ENCODE measurements around the gene EXPH5.

EXPH5 gene

DNA sequence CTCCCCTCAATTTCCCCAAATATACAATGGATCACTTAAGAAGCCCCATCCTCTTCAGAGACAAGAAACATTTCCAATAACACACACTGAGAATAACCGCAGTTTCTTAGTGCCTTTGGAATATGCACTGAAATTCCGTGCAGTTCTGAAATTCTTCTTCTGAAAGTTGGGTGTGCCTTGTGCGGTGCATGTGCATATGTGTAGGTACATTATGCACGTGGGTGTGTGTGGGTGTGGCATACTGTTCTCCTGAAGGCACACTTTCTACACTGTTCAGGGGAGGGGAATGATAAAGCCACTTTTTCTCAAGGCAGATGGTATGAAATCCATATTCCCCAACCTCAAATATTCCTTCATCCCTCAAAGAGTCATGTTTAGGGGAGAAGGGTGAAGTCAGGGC, 1.7 kb downstream of the EXPH5 start:
- no peaks in the 10 kb centered on the region for H3K9me3 ChIP-seq (replicated peaks; ENCODE audit: insufficient read depth, low read length)
- H4K20me1 ChIP-seq (ENCODE audit: insufficient read depth, low read length), result no peaks in the 10 kb centered on the region
- no peak for TF ChIP-seq EZH2 (optimal IDR thresholded peaks at IDR 0.05; ENCODE audit: low read depth, low read length)
- no peak for TF ChIP-seq EZH2phosphoT487 (IDR thresholded peaks at IDR 0.05; ENCODE audit: low read length)
- TF ChIP-seq, protein P1, sequence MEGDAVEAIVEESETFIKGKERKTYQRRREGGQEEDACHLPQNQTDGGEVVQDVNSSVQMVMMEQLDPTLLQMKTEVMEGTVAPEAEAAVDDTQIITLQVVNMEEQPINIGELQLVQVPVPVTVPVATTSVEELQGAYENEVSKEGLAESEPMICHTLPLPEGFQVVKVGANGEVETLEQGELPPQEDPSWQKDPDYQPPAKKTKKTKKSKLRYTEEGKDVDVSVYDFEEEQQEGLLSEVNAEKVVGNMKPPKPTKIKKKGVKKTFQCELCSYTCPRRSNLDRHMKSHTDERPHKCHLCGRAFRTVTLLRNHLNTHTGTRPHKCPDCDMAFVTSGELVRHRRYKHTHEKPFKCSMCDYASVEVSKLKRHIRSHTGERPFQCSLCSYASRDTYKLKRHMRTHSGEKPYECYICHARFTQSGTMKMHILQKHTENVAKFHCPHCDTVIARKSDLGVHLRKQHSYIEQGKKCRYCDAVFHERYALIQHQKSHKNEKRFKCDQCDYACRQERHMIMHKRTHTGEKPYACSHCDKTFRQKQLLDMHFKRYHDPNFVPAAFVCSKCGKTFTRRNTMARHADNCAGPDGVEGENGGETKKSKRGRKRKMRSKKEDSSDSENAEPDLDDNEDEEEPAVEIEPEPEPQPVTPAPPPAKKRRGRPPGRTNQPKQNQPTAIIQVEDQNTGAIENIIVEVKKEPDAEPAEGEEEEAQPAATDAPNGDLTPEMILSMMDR (IDR thresholded peaks at IDR 0.05; ENCODE audit: low read length), result no peak
- no peak overlapping the region for H2AFZ ChIP-seq (ENCODE audit: low read length)
- no peaks in the 10 kb centered on the region for H3K9me2 ChIP-seq (replicated peaks; ENCODE audit: insufficient read depth, low read length)
- H3K4me1 ChIP-seq (ENCODE audit: low read length), result peaks cover 10% of the 10 kb centered on the region
- no peaks in the 10 kb centered on the region for H3K27me3 ChIP-seq (replicated peaks; ENCODE audit: insufficient read depth, low read length)
- no peak for DNase-seq
- H3K4me2 ChIP-seq (ENCODE audit: low read depth, low read length), result peak overlapping the region; percentile 78; the same call in 1 of the 2 replicates
- H3F3A ChIP-seq (ENCODE audit: insufficient read depth, low read length), result peaks cover 3% of the 10 kb centered on the region; the same call in 1 of the 2 replicates
- peaks cover 29% of the 10 kb centered on the region for H3K79me2 ChIP-seq (ENCODE audit: low read length)
- no peak overlapping the region for H3K9ac ChIP-seq (ENCODE audit: low read length)
- no peak overlapping the region for H3K4me3 ChIP-seq (ENCODE audit: low read length)
- no peaks in the 10 kb centered on the region for H3K36me3 ChIP-seq (replicated peaks; ENCODE audit: insufficient read depth, low read length)
- no peak overlapping the region for H3K27ac ChIP-seq (ENCODE audit: low read length)

- no peak overlapping the region for H2AFZ ChIP-seq (ENCODE audit: low read length)
- no peaks in the 10 kb centered on the region for H3K36me3 ChIP-seq (replicated peaks; ENCODE audit: insufficient read depth, low read length)
- H3K27ac ChIP-seq (ENCODE audit: low read length), result no peak overlapping the region
- H3K4me1 ChIP-seq (ENCODE audit: low read length), result peaks cover 8% of the 10 kb centered on the region
- H3K79me2 ChIP-seq (ENCODE audit: low read length), result peaks cover 31% of the 10 kb centered on the region
- H4K20me1 ChIP-seq (ENCODE audit: insufficient read depth, low read length), result no peaks in the 10 kb centered on the region
- no peak for DNase-seq
- H3K27me3 ChIP-seq (replicated peaks; ENCODE audit: insufficient read depth, low read length), result no peaks in the 10 kb centered on the region
- H3K9me2 ChIP-seq (replicated peaks; ENCODE audit: insufficient read depth, low read length), result no peaks in the 10 kb centered on the region
- H3K9me3 ChIP-seq (replicated peaks; ENCODE audit: insufficient read depth, low read length), result no peaks in the 10 kb centered on the region
- no peak overlapping the region for H3K4me2 ChIP-seq (ENCODE audit: low read depth, low read length)
- TF ChIP-seq, protein P1 (IDR thresholded peaks at IDR 0.05; ENCODE audit: low read length), result no peak
- H3K4me3 ChIP-seq (ENCODE audit: low read length), result no peak overlapping the region
- H3F3A ChIP-seq (ENCODE audit: insufficient read depth, low read length), result peaks cover 3% of the 10 kb centered on the region; the same call in 1 of the 2 replicates
- no peak overlapping the region for H3K9ac ChIP-seq (ENCODE audit: low read length)
Measured at GRCh38 chr11:108589136-108589535, 4.4 kb downstream of the EXPH5 start.

GRCh38 chr11:108588287-108588686, 5.3 kb downstream of the EXPH5 start:
- no peak overlapping the region for H3K27ac ChIP-seq (ENCODE audit: low read length)
- DNase-seq, result no peak
- no peaks in the 10 kb centered on the region for H3K27me3 ChIP-seq (replicated peaks; ENCODE audit: insufficient read depth, low read length)
- no peaks in the 10 kb centered on the region for H4K20me1 ChIP-seq (ENCODE audit: insufficient read depth, low read length)
- H3K79me2 ChIP-seq (ENCODE audit: low read length), result peaks cover 31% of the 10 kb centered on the region
- H2AFZ ChIP-seq (ENCODE audit: low read length), result no peak overlapping the region
- no peaks in the 10 kb centered on the region for H3K9me2 ChIP-seq (replicated peaks; ENCODE audit: insufficient read depth, low read length)
- peaks cover 6% of the 10 kb centered on the region; the same call in 1 of the 2 replicates for H3K4me1 ChIP-seq (ENCODE audit: low read length)
- no peak for TF ChIP-seq EZH2phosphoT487 (IDR thresholded peaks at IDR 0.05; ENCODE audit: low read length)
- no peak for TF ChIP-seq EZH2 (optimal IDR thresholded peaks at IDR 0.05; ENCODE audit: low read depth, low read length)
- TF ChIP-seq, protein P1 (IDR thresholded peaks at IDR 0.05; ENCODE audit: low read length), result no peak
- H3K4me2 ChIP-seq (ENCODE audit: low read depth, low read length), result no peak overlapping the region
- H3K4me3 ChIP-seq (ENCODE audit: low read length), result no peak overlapping the region
- no peak overlapping the region for H3K9ac ChIP-seq (ENCODE audit: low read length)
- H3K9me3 ChIP-seq (replicated peaks; ENCODE audit: insufficient read depth, low read length), result no peaks in the 10 kb centered on the region
- no peaks in the 10 kb centered on the region for H3K36me3 ChIP-seq (replicated peaks; ENCODE audit: insufficient read depth, low read length)
- H3F3A ChIP-seq (ENCODE audit: insufficient read depth, low read length), result peaks cover 2% of the 10 kb centered on the region; the same call in 1 of the 2 replicates
